Calu3 (cell line): ENCODE data around the gene KRT23. TPM values are rescaled to one million over a fixed set of nuclear protein-coding genes. Genes with fewer than 3 reads are reported as not detected.
A peak's percentile ranks its signal among the peaks of the same experiment; 100 is the strongest.

Experiments used
- BruUV-seq: library from RNA; stranded (reverse); fragments of 400-500 nt; replicated peaks from 2 replicates; lab custom pipeline; 2021; lab: Mats Ljungman, UMichigan
- CTCF ChIA-PET: fragments of 300-600 bp; sonication (Branson Sonifier 250); formaldehyde crosslinking; loops from one replicate; lab custom pipeline; 2022; ENCODE audit warnings: antibody characterized with exemption; lab: Charles Lee
- DNase-seq: peaks from one replicate; pipeline ENCODE4 v3.0.0; 2022
- H3K27ac Mint-ChIP-seq: one replicate; pipeline ENCODE4 v1.8.0; 2022; ENCODE audit warnings: mixed read lengths; ENCODE audit not compliant: unreplicated experiment
- H3K27me3 Mint-ChIP-seq: one replicate; pipeline ENCODE4 v1.8.0; 2022; ENCODE audit warnings: mixed read lengths; ENCODE audit not compliant: unreplicated experiment
- H3K36me3 Mint-ChIP-seq: one replicate; pipeline ENCODE4 v1.8.0; 2022; ENCODE audit warnings: mild to moderate bottlenecking, moderate library complexity, mixed read lengths; ENCODE audit not compliant: insufficient read depth, unreplicated experiment
- H3K4me1 Mint-ChIP-seq: one replicate; pipeline ENCODE4 v1.8.0; 2022; ENCODE audit warnings: mild to moderate bottlenecking, low read depth, mixed read lengths; ENCODE audit not compliant: unreplicated experiment
- H3K4me3 Mint-ChIP-seq: one replicate; pipeline ENCODE4 v1.8.0; 2022; ENCODE audit warnings: mild to moderate bottlenecking, low read depth, moderate library complexity, mixed read lengths; ENCODE audit not compliant: unreplicated experiment
- H3K9me3 Mint-ChIP-seq: one replicate; pipeline ENCODE4 v1.8.0; 2022; ENCODE audit warnings: low read depth, mixed read lengths; ENCODE audit not compliant: unreplicated experiment
- CTCF ChIP-seq: fragments of 200-600 bp; IDR thresholded peaks from one replicate; pipeline ENCODE4 v1.8.0; 2022; ENCODE audit warnings: antibody characterized with exemption; ENCODE audit not compliant: unreplicated experiment
- intact Hi-C: fragments of 100-400 bp; cut with micrococcal nuclease; formaldehyde crosslinking; loops from one replicate; pipeline ENCODE4 v1.10.0; 2022; ENCODE audit not compliant: unreplicated experiment
- total RNA-seq: library from RNA; stranded (reverse); gene quantifications from 2 replicates; pipeline ENCODE4 v1.2.3, GENCODE V29; 2022

KRT23 gene
- total RNA-seq, 1 experiment from 2014 or later = 1,389 TPM

GRCh38 chr17:40915199-40915661 lies 22.2 kb downstream of the KRT23 start:
- CTCF ChIA-PET = interaction anchor here (0.5 to 3.2 kb wide), 24 partner anchors 9 to 751 kb away, joined by 3 to 21 read pairs (median 5); partner anchors contain the start of genes KRT23, KRTAP1-1 and KRTAP2-3
- H3K36me3 Mint-ChIP-seq = peaks cover 79% of the 10 kb centered on the region
- H3K4me1 Mint-ChIP-seq = peaks cover 84% of the 10 kb centered on the region
- no TSS peak for BruUV-seq
- H3K27me3 Mint-ChIP-seq = no peaks in the 10 kb centered on the region
- DNase-seq = no peak
- H3K27ac Mint-ChIP-seq = peak overlapping the region; percentile 96
- intact Hi-C loops = loop anchor here (1.0 to 2.0 kb wide), 7 partner anchors 12 to 634 kb away; partner anchors contain the start of genes KRTAP1-1 and KRTAP2-3
- no peaks in the 10 kb centered on the region for H3K9me3 Mint-ChIP-seq
- TF ChIP-seq CTCF = no peak
- peak overlapping the region; percentile 31 for H3K4me3 Mint-ChIP-seq

- TF ChIP-seq CTCF = no peak
- H3K4me1 Mint-ChIP-seq = peaks cover 86% of the 10 kb centered on the region
- CTCF ChIA-PET = interaction anchor here (1.0 to 3.2 kb wide), 6 partner anchors 12 to 734 kb away, joined by 4 to 21 read pairs (median 6); no protein-coding TSS in a partner anchor
- peak overlapping the region; percentile 2 for H3K4me3 Mint-ChIP-seq
- DNase-seq = no peak
- no peaks in the 10 kb centered on the region for H3K27me3 Mint-ChIP-seq
- intact Hi-C loops = loop anchor here (2.0 kb wide), 2 partner anchors 127 to 635 kb away; partner anchors contain the start of gene KRTAP1-1
- peaks cover 73% of the 10 kb centered on the region for H3K36me3 Mint-ChIP-seq
- BruUV-seq = no TSS peak
- peak overlapping the region; percentile 96 for H3K27ac Mint-ChIP-seq
- H3K9me3 Mint-ChIP-seq = no peaks in the 10 kb centered on the region
Measured at GRCh38 chr17:40914075-40914855, 23.2 kb downstream of the KRT23 start.

DNA sequence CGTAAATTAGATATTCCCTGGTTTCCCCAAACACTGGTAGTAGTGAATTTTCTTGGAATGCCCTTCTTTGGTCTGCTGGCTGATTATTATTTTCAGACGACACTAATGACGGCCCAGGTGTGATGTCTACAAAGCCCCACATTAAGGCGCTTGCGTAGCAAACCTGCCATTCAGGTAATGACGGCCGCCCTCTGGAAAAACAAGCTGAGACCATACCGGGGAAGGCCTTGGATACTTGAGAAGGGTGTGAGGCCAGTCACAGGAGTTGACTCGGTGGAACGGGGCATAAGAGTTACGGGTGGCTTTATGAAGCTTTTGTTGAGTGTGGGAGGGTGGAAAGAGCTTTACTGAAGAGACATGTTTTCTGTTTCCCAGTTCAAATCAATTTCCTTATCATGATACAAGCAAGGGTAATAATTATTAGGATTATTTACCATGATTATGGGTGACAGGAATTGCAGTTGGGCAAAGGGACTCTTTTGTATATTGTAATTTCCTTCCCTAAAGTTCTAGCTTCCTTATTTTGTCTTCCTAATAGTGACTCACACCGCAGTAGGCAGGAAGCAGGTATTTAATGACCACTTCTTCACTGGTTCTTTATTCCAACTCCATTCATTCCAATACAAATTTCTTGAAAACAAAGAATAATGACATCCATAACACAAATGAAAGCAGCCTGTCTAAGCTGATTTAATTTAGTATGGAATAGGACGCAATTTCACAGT lies 24.8 kb downstream of the KRT23 start:
- peaks cover 59% of the 10 kb centered on the region for H3K36me3 Mint-ChIP-seq
- BruUV-seq = no TSS peak
- intact Hi-C loops = no loop called here
- H3K27me3 Mint-ChIP-seq = no peaks in the 10 kb centered on the region
- peaks cover 89% of the 10 kb centered on the region for H3K4me1 Mint-ChIP-seq
- H3K27ac Mint-ChIP-seq = peak overlapping the region; percentile 96
- no peaks in the 10 kb centered on the region for H3K9me3 Mint-ChIP-seq
- DNase-seq = no peak
- no peak overlapping the region for H3K4me3 Mint-ChIP-seq
- TF ChIP-seq CTCF = no peak
- CTCF ChIA-PET = interaction anchor here (0.6 to 1.2 kb wide), 13 partner anchors 9 to 736 kb away, joined by 3 to 6 read pairs (median 4); partner anchors contain the start of gene KRT23

GRCh38 chr17:40910441-40910841 lies 27.0 kb downstream of the KRT23 start:
- peaks cover 39% of the 10 kb centered on the region for H3K36me3 Mint-ChIP-seq
- no peaks in the 10 kb centered on the region for H3K9me3 Mint-ChIP-seq
- no peaks in the 10 kb centered on the region for H3K27me3 Mint-ChIP-seq
- intact Hi-C loops = no loop called here
- TF ChIP-seq CTCF = no peak
- H3K27ac Mint-ChIP-seq = peak overlapping the region; percentile 86
- no peak overlapping the region for H3K4me3 Mint-ChIP-seq
- CTCF ChIA-PET = interaction anchor here (0.5 to 3.8 kb wide), 19 partner anchors 9 to 1243 kb away, joined by 3 to 23 read pairs (median 5); partner anchors contain the start of genes KRTAP1-1 and KRTAP3-1
- H3K4me1 Mint-ChIP-seq = peaks cover 94% of the 10 kb centered on the region
- no peak for DNase-seq
- BruUV-seq = no TSS peak
